Measurements from ENCODE around the gene FAF2. TPM values are rescaled to one million over a fixed set of nuclear protein-coding genes. Genes with fewer than 3 reads are reported as not detected.

FAF2 gene
- total RNA-seq, 1 experiment from 2014 or later = 53.2 TPM

DNA sequence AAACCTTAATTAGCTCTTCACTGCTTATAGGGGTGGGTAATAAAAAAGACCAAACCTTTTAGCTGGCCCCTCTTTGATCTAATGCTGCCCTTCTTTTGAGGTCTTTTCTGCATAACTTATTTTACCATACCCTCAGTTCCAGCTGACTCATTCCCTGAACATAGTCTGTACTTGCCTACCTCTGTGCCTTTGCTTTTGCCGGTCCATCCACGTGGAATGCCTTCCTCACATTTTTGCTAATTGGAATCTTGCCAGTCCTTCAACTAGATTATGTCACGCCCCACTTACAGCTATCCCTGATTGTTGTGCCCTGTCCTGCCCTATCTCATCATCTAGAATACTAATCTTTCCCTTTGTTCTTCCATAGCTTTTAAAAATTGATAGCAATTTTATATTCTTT, 44.2 kb downstream of the FAF2 start:
- H3K27me3 ChIP-seq (replicated peaks; ENCODE audit: insufficient read depth, low read depth, low read length, poor library complexity) = no peaks in the 10 kb centered on the region
- CTCF ChIA-PET = no interaction called here
- no peak overlapping the region for H3K27ac ChIP-seq (ENCODE audit: low read depth, low read length, poor library complexity, severe bottlenecking)
- POLR2A ChIA-PET (ENCODE audit: low non-redundant PET) = no interaction called here
- H3K36me3 ChIP-seq (ENCODE audit: insufficient read depth, low read length, poor library complexity, severe bottlenecking) = peaks cover 73% of the 10 kb centered on the region
- no peaks in the 10 kb centered on the region for H3K9me3 ChIP-seq (ENCODE audit: low read depth, low read length, poor library complexity, severe bottlenecking)
- no peak for TF ChIP-seq EZH2 (IDR thresholded peaks at IDR 0.05; ENCODE audit: borderline replicate concordance, low read depth, low read length, poor library complexity, severe bottlenecking)
- no peak for TF ChIP-seq CTCF (conservative IDR thresholded peaks at IDR 0.05; ENCODE audit: low read depth, low read length)
- no peak for DNase-seq (ENCODE audit: low spot score)
- BruUV-seq (replicated peaks) = no TSS peak
- intact Hi-C loops (cut with micrococcal nuclease; ENCODE audit: unreplicated experiment) = no loop called here
- no peaks in the 10 kb centered on the region for H3K4me1 ChIP-seq (ENCODE audit: insufficient read depth, low read length, poor library complexity, severe bottlenecking)
- no peak overlapping the region for H3K4me3 ChIP-seq (ENCODE audit: low read depth, low read length, poor library complexity, severe bottlenecking)

GRCh38 chr5:176497852-176498251, 49.7 kb downstream of the FAF2 start:
- no peak for DNase-seq (ENCODE audit: low spot score)
- CTCF ChIA-PET = no interaction called here
- Histone ChIP-seq H3K4me3 (ENCODE audit: low read depth, low read length, poor library complexity, severe bottlenecking) (no peak overlapping the region), H3K27ac (ENCODE audit: low read depth, low read length, poor library complexity, severe bottlenecking) (no peak overlapping the region), H3K9me3 (ENCODE audit: low read depth, low read length, poor library complexity, severe bottlenecking) (no peaks in the 10 kb centered on the region), H3K27me3 (replicated peaks; ENCODE audit: insufficient read depth, low read depth, low read length, poor library complexity) (no peaks in the 10 kb centered on the region), H3K4me1 (ENCODE audit: insufficient read depth, low read length, poor library complexity, severe bottlenecking) (no peaks in the 10 kb centered on the region), H3K36me3 (ENCODE audit: insufficient read depth, low read length, poor library complexity, severe bottlenecking) (peaks cover 84% of the 10 kb centered on the region)
- BruUV-seq (replicated peaks) = no TSS peak
- POLR2A ChIA-PET (ENCODE audit: low non-redundant PET) = no interaction called here
- TF ChIP-seq CTCF (conservative IDR thresholded peaks at IDR 0.05; ENCODE audit: low read depth, low read length) = no peak
- no peak for TF ChIP-seq EZH2 (IDR thresholded peaks at IDR 0.05; ENCODE audit: borderline replicate concordance, low read depth, low read length, poor library complexity, severe bottlenecking)
- intact Hi-C loops (cut with micrococcal nuclease; ENCODE audit: unreplicated experiment) = no loop called here

DNA sequence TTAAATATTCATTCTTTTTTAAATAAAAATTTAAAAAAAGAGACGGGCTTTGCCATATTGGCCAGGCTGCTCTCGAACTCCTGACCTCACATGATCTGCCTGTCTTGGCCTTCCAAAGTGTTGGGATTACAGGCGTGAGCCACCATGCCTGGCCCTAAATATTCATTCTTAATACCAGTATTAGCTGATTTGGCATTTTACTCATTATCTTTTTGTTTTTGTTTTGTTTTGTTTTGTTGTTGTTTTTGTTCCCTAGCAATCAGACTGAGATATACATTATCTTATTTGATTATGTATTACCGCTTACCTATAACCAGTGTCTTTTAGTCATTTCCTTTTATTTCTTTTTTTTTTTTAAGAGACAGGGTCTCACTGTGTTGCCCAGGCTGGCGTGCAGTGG, 51.1 kb downstream of the FAF2 start:
- H3K4me3 ChIP-seq (ENCODE audit: low read depth, low read length, poor library complexity, severe bottlenecking) = no peak overlapping the region
- ChIA-PET CTCF (no interaction called here), POLR2A (ENCODE audit: low non-redundant PET) (no interaction called here)
- H3K9me3 ChIP-seq (ENCODE audit: low read depth, low read length, poor library complexity, severe bottlenecking) = no peaks in the 10 kb centered on the region
- H3K27me3 ChIP-seq (replicated peaks; ENCODE audit: insufficient read depth, low read depth, low read length, poor library complexity) = no peaks in the 10 kb centered on the region
- TF ChIP-seq CTCF (conservative IDR thresholded peaks at IDR 0.05; ENCODE audit: low read depth, low read length) = no peak
- TF ChIP-seq EZH2 (IDR thresholded peaks at IDR 0.05; ENCODE audit: borderline replicate concordance, low read depth, low read length, poor library complexity, severe bottlenecking) = no peak
- intact Hi-C loops (cut with micrococcal nuclease; ENCODE audit: unreplicated experiment) = no loop called here
- no TSS peak for BruUV-seq (replicated peaks)
- H3K36me3 ChIP-seq (ENCODE audit: insufficient read depth, low read length, poor library complexity, severe bottlenecking) = peaks cover 69% of the 10 kb centered on the region
- no peak overlapping the region for H3K27ac ChIP-seq (ENCODE audit: low read depth, low read length, poor library complexity, severe bottlenecking)
- H3K4me1 ChIP-seq (ENCODE audit: insufficient read depth, low read length, poor library complexity, severe bottlenecking) = no peaks in the 10 kb centered on the region
- no peak for DNase-seq (ENCODE audit: low spot score)

Measured in A673 (cell line).